PC-9 (cell line): Measurements from ENCODE around the gene MAS1.

Experiments used
- CTCF ChIP-seq: fragments of 200-600 bp; sonication (generic); conservative IDR thresholded peaks from 2 replicates; pipeline ENCODE4 v1.6.1; 2017; ENCODE audit warnings: mixed run types, antibody characterized with exemption, mild to moderate bottlenecking, moderate library complexity
- EZH2 ChIP-seq: fragments of 200-600 bp; sonication (generic); IDR thresholded peaks from 2 replicates; pipeline ENCODE4 v1.8.0; 2017; ENCODE audit warnings: antibody characterized with exemption, low read depth

- TF ChIP-seq CTCF (no peak), EZH2 (no peak)
These were observed 13.5 kb upstream of the MAS1 start for GRCh38 chr6:159877256-159877808.
